ENCODE measurements around the gene SNX27.
"Not testable (repeated sequence)": the region's sequence is repeated elsewhere in the genome, so short reads cannot be mapped to it uniquely, and the experiment has no call there.

SNX27 gene

GRCh38 chr1:151604291-151604690, 7.6 kb upstream of the SNX27 start:
- no peak for DNase-seq (ENCODE audit: low read depth)

DNA sequence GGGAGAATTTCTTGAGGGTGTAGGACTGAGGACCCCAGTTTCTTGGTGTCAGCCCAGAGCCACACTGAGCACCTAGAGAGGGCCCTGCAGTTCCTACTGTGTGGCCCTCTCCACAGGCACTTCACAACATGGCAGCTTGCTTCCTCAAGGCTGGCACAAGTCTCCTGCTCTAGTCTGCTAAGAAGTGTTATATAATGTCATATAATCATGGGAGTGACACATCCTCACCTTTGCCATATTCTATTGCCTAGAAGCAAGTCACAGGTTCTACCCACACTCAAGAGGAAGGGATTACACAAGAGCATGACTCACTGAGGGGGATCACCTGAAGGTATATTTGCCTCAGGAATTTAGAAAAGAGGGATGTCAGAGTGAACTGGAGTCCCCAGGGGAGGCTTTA, 5.5 kb upstream of the SNX27 start:
- DNase-seq (ENCODE audit: low read depth) = no peak

- DNase-seq (ENCODE audit: low read depth) = no peak
These were observed 5.0 kb upstream of the SNX27 start for GRCh38 chr1:151606857-151607256.

- no peak for DNase-seq (ENCODE audit: low read depth)
These were observed 1.7 kb upstream of the SNX27 start for GRCh38 chr1:151610142-151610541.

DNA sequence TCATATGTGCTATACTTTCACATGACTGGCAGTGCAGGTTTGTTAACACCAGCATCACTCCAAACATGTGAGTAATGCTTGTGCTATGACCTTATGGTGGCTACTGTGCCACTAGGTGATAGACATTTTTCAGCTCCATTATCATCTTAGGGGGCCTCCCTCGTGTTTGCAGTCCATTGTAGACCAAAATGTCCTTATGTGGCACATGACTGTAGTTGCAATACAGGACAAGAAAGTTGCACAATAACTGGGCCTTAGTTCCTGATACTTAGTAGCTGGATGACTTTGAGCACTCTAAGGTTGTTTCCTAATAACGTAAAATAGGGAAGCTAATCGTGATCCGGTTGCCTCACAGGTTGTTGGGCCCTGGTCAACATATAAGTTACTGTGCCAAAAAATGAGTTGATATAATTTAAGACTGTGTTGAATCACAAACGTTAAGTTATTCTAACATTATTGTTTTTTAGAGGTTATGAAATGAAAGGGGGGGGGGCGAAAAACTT, 511 bp upstream of the SNX27 start:
- no peak for DNase-seq (ENCODE audit: low read depth)

DNA sequence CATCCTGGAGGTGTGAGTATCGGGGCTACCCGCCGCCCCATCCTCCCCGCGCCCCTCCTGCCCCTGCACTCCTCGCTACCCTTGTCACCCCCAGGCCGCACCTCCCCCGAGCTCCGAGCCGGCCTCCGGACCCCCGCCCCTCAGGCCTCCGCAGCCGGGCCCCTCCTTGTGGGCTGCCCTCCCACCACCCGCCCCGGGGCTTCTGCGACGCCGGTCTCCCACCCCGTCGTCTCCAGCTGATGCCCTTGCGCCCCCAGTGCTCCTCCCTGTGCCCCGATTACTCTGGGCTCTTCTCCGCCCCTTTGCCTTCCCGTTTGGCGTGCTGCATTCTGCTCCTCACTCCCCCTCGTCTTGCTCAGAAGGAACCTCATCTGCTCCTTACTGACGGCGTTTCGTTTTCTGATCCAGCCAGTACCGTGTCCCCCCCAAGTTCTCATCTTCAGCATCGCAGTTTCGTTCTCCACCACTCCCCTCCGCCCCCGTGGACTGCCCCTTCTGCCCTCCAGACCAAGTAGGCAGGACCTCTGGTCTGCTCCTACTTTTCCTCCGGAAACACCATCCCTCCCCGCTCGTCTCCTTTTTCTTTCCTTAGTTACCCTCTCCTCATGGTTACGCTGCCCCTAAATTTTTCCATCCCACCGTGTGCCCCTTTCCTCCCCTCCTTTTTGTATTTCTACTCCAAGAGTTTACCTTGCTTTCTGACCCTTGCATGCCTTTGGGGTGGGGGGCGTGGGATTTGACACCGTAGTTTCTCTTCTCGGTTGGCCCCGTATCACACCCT, 841 bp downstream of the SNX27 start:
- peak; percentile 7 for DNase-seq (ENCODE audit: low read depth)

- DNase-seq (ENCODE audit: low read depth) = no peak
These were observed 1.5 kb downstream of the SNX27 start for GRCh38 chr1:151613282-151613780.

DNA sequence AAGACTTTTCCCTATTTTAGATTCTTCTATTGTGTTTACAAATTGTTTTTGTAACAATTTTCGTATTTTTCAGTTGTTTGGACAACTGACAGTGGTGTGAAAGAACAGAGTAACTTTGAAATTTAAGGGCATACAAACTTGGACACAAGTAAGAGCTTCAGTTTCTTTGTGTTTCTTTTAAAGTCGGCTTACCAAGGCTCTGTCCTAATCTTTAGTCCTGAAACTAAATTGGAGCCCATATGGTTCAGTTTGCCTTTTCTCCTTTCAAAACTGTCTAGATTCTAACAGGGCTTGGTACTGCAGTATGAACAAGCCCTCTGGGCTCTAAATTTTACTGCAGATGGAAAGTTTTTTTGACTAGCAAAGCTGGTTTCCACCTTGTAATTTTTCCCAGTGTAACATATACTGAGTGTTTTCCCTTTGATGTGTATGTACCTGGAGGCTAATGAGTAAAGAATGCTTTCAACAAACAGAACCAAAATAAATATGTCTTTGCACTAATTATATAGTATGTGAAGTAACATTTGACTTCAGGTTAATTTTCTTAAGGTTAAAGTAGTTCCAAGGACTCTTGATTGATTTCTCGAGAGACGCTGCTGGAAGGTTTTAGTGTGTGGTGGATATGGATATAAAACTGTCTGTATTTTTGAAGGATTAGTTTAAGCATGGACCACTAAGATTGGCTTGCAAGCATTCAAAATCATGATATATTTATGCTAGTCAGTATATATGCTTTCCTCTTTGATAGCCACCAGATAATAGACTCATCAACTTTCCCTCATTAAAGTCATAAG, 4.1 kb downstream of the SNX27 start:
- no peak for DNase-seq (ENCODE audit: low read depth)

DNA sequence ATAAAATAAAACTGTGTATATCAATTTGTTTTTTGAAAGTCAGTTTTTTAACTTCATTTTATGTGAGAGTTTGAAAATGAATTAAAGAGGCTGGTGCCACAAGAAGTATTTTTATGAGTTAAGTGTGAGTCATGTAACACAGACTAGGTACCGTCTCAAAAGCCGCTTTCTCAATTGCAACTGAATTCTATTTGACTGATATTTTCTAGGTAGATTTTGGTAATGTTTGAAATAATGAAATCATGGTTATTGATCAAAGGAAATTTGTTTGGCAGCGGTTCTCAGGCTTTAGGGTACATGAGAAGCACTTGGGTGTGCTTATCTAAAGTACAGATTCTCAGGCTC, 4.6 kb downstream of the SNX27 start:
- DNase-seq (ENCODE audit: low read depth) = no peak

DNA sequence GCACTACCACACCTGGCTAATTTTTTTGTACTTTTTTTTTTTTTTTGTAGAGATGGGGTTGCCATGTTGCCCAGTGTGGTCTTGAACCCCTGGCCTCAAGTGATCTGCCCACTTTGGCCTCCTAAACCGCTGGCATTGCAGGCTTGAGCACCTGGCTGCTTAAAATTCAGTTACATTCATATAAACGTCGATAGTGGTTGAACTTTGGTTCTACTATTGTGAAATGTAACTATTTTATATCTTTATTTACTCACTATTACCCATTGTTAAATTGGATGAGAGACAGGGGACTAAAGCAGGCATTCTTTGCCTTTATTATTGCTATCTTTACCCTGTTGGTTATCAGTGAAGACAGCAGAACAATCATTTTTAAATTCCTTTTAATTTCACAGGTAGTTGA, 6.2 kb downstream of the SNX27 start:
- DNase-seq (ENCODE audit: low read depth) = no peak

GRCh38 chr1:151618470-151618869, 6.6 kb downstream of the SNX27 start:
- no peak for DNase-seq (ENCODE audit: low read depth)

DNA sequence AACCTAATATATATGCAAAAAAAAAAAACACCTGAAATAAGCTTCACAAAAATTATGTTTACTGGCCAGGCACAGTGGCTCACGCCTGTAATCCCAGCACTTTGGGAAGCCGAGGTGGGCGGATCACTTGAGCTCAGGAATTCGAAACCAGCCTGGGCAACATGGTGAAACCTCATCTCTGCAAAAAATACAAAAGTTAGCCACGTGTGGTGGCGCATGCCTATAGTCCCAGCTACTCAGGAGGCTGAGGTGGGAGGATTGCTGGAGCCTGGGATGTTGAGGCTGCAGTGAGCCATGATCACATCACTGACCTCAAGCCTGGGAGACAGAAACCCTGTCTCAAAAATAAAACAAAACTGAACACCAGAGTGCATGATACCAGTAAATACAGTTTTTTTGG, 7.1 kb downstream of the SNX27 start:
- not testable (repeated sequence) for DNase-seq (ENCODE audit: low read depth)

DNA sequence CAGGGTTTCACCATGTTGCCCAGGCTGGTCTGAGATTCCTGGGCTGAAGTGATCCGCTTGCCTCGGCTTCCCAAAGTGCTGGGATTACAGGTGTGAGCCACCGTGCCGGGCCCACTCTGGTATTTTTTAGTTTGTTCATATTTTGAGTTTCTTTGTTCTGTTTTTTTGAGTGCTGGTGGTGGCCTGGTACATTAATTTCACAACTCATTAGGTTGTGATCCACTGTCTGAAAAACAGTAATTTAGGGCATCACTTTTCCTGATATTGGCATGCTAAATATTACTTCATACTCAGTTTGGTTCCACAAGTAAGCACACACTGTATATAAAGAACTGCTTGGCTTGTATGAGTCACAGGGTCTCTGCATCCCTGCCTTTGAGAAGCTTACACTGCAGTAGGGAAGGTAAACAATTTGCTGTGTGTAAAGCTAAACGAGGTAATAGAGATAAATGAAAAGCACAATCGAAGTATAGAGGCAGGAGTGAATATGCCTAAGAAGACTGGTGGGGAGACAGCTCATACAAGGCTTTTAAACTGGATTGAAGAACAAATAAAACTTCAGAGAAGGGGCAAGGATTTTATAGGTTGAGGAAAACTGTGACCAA, 7.7 kb downstream of the SNX27 start:
- DNase-seq (ENCODE audit: low read depth) = no peak

- no peak for DNase-seq (ENCODE audit: low read depth)
These were observed 8.4 kb downstream of the SNX27 start for GRCh38 chr1:151620286-151620685.

- DNase-seq (ENCODE audit: low read depth) = no peak
These were observed 9.5 kb downstream of the SNX27 start for GRCh38 chr1:151621351-151621750.

DNA sequence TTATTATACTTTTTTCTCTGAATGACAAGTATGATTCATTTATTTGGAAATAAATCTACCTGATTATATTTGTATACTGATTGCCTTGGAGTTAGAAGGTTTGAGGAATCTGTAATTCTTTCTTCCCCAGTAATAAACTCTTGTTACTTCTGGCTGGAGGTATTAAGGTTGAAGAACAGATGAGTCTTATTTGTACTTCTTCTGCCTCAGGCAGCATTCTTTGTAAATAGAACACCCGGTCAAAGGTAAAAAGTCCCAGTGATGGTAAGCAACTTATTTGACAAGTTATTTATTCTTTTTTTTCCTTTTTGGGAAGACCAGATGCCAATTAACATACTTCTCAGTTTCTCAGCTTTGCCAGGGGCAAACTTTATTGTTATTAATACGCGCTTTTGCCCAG, 12.9 kb downstream of the SNX27 start:
- no peak for DNase-seq (ENCODE audit: low read depth)

DNA sequence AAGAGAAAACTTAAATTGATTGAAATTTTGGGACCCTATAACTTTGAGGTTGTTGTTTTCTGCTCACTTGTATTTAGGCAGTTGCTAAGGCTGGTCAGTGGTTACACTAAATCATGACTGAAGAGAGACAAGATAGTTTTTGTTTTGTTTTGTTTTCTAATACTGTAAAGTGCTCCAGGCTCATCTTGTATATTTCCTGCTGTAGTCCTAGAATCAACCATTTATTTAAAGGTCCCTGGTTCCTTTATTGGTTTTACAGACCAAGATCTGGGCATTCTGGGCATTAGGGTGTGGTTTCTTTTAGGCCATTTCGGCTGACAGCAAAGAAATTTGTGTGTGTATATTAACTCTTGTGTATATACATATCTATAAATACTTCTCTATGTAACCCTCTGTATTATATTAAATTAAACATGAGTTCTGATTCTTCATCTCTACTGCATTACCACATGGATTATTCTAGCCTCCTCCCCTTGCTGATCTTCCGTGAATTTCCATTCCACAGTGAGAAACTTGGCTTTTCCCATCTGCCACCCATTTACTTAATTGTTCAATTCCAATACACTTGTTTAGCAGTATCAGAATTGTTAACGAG, 15.0 kb downstream of the SNX27 start:
- DNase-seq (ENCODE audit: low read depth) = no peak

- no peak for DNase-seq (ENCODE audit: low read depth)
These were observed 17.4 kb downstream of the SNX27 start for GRCh38 chr1:151629278-151629677.

DNA sequence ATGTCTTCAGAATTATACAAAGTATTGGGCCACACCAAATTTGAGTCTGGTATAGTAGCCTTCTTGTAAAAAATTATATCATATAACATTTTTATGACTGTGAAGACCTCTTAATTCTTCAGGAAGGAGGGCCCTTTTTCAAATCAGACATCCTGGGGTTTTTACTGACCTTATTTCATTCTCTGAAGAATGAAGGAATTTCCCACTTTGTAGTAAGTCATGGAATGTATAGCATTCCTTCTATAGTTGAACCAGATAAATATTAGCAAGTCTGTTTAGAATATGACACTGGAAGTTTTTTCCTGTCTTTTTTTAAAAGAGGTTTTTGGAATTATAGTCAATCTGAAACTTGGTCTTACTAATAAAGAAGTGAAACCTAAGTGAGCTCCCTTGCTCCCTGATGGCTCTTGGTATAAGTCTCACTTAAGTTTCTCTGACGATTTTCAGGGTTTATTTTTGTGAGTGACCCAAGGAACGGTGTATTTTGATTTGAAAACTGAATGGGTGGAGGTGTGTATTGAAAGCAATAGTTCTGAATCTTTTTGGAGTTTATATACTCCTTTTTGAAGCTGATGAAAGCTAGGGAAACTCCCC, 23.7 kb downstream of the SNX27 start:
- DNase-seq (ENCODE audit: low read depth) = no peak

DNA sequence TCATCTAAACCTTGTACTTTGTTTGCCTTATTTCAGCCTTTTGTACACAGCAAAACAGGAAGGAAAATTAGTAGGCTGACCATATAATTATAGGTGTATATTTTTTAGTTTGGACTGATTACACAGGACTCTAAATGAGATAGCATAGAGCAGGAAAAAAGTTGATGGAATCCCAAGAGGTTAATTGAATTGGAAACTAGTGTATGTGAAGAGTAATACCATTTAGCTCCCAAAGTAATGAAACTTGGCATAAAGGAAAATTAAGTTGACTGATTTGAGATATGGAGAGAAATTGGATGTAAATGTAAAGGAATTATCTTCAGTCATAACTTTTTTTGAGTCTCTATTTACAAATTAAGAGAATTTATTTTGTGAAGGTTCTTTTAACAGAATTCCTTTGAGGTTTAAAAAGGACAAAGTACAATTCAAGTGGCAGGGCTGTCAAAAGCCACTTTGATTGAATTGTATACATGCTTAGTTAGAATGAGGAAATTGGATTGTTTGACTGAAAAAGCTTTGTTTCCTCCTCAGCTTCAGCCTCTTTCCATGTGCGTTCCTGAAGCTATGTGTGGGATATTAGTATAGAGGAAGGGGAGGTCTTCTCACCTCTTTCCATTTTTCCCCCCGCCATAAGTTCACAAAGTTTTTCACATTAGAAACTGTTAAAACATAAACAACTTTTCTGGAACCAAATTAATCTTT, 26.4 kb downstream of the SNX27 start:
- no peak for DNase-seq (ENCODE audit: low read depth)

DNA sequence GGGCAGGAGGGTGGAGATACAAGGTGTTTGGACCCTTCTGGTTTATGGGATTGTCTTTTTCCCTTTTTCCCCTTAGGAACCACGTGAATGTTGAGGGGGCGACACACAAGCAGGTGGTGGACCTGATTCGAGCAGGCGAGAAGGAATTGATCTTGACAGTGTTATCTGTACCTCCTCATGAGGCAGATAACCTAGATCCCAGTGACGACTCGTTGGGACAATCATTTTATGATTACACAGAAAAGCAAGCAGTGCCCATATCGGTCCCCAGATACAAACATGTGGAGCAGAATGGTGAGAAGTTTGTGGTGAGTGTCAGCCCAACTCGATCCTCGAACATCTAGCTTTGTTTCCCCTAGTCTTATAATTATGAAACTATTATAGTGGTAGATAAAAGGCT, 27.0 kb downstream of the SNX27 start:
- DNase-seq (ENCODE audit: low read depth) = no peak

All from stimulated activated CD8-positive, alpha-beta memory T cell treated with anti-CD3 and anti-CD28 coated beads, Interleukin-15, amount 100 ng/mL, for 24 hours (primary cell).